ENCODE measurements around the gene EIF2B5. TPM values are rescaled to one million over a fixed set of nuclear protein-coding genes. Genes with fewer than 3 reads are reported as not detected.

Gene EIF2B5
- total RNA-seq, 4 donors from 2014 or later: 42.6 to 56.8 (median 53.4) TPM

GRCh38 chr3:184181596-184181995 lies 46.4 kb downstream of the EIF2B5 start:
- Histone ChIP-seq H3K27ac (no peak overlapping the region), H3K27me3 (no peaks in the 10 kb centered on the region), H3K9me3 (no peaks in the 10 kb centered on the region), H3K4me1 (peaks cover 20 to 22% of the 10 kb centered on the region in 2 donors), H3K4me3 (no peak overlapping the region), H3K36me3 (peaks cover 14 to 77% of the 10 kb centered on the region in 2 donors)
- intact Hi-C loops (cut with DNase I; ENCODE audit: low total_unique reads): no loop called here
- no peak for ATAC-seq
- DNase-seq: no peak
- in situ Hi-C loops (cut with MboI; ENCODE audit: low sequenced_read_pairs in 4 of 4): loop anchor here in 2 of 4 donors (10.0 kb wide), 1 partner anchor 47 kb away; the partner anchor contains the start of gene EIF2B5 (in 2 of the 2)
- TF ChIP-seq POLR2A (IDR thresholded peaks at IDR 0.05) (no peak), CTCF (IDR thresholded peaks at IDR 0.05 in 4 of 5, conservative IDR thresholded peaks at IDR 0.05 in 1 of 5) (no peak)

GRCh38 chr3:184183679-184184078 lies 48.5 kb downstream of the EIF2B5 start:
- no peaks in the 10 kb centered on the region for H3K9me3 ChIP-seq
- peaks cover 14 to 74% of the 10 kb centered on the region in 2 donors for H3K36me3 ChIP-seq
- no peak for DNase-seq
- in situ Hi-C loops (cut with MboI; ENCODE audit: low sequenced_read_pairs in 4 of 4) (loop anchor here in 2 of 4 donors (10.0 kb wide), 1 partner anchor 49 kb away; the partner anchor contains the start of gene EIF2B5 (in 2 of the 2)), intact Hi-C loops (cut with DNase I; ENCODE audit: low total_unique reads) (no loop called here)
- no peak for TF ChIP-seq POLR2A (IDR thresholded peaks at IDR 0.05)
- no peak for TF ChIP-seq CTCF (IDR thresholded peaks at IDR 0.05 in 4 of 5, conservative IDR thresholded peaks at IDR 0.05 in 1 of 5)
- H3K27ac ChIP-seq: peak overlapping the region in 1 of 4 donors; percentile 96
- peaks cover 18 to 21% of the 10 kb centered on the region in 2 donors for H3K4me1 ChIP-seq
- H3K27me3 ChIP-seq: no peaks in the 10 kb centered on the region
- no peak overlapping the region for H3K4me3 ChIP-seq
- ATAC-seq: no peak

GRCh38 chr3:184184546-184185230 lies 49.5 kb downstream of the EIF2B5 start:
- H3K4me3 ChIP-seq: peak overlapping the region in 3 of 4 donors; percentile 78 to 97 (median 97)

More at GRCh38 chr3:184184546-184185230, 49.5 kb downstream of the EIF2B5 start:
- DNase-seq: no peak
- in situ Hi-C loops (cut with MboI; ENCODE audit: low sequenced_read_pairs in 4 of 4) (loop anchor here in 2 of 4 donors (10.0 kb wide), 1 partner anchor 50 kb away; the partner anchor contains the start of gene EIF2B5 (in 2 of the 2)), intact Hi-C loops (cut with DNase I; ENCODE audit: low total_unique reads) (loop anchor here (1.0 to 5.0 kb wide), 4 partner anchors 10 to 178 kb away; partner anchors contain the start of genes AP2M1, CLCN2, POLR2H and PSMD2)
- Histone ChIP-seq H3K4me1 (peaks cover 18 to 21% of the 10 kb centered on the region in 2 donors), H3K9me3 (no peaks in the 10 kb centered on the region), H3K36me3 (peaks cover 14 to 74% of the 10 kb centered on the region in 2 donors), H3K27ac (peak overlapping the region; percentile 89 to 97 (median 96)), H3K27me3 (no peaks in the 10 kb centered on the region)
- TF ChIP-seq POLR2A (IDR thresholded peaks at IDR 0.05) (no peak), CTCF (IDR thresholded peaks at IDR 0.05 in 4 of 5, conservative IDR thresholded peaks at IDR 0.05 in 1 of 5) (no peak)
- ATAC-seq: no peak
